K562 (cell line): ENCODE results near the gene TMEM92. TPM values are rescaled to one million over a fixed set of nuclear protein-coding genes. Genes with fewer than 3 reads are reported as not detected.

Experiments
- ARID1B ChIP-seq: fragments of 450-650 bp; IDR thresholded peaks from 2 replicates; pipeline ENCODE4 v1.6.1; 2016; ENCODE audit warnings: antibody characterized with exemption, mild to moderate bottlenecking, inconsistent platforms
- ATF3 ChIP-seq, 2 experiments: fragments of 450-650 bp in 1 of 2; sonication (generic) in 1 of 2; formaldehyde crosslinking in 1 of 2; IDR thresholded peaks in 1 of 2; conservative IDR thresholded peaks in 1 of 2; 2 replicates each; pipeline versions ENCODE4 v1.6.1 to v1.8.1; 2016 to 2023; ENCODE audit warnings: mild to moderate bottlenecking in 2 of 2, moderate library complexity in 2 of 2, inconsistent platforms in 1 of 2, missing genetic modification reagents in 1 of 2
- CBFB ChIP-seq: sonication (generic); formaldehyde crosslinking; IDR thresholded peaks from 2 replicates; pipeline ENCODE4 v1.4.0; 2020; ENCODE audit warnings: mild to moderate bottlenecking, missing genetic modification reagents
- E2F4 ChIP-seq: sonication (generic); formaldehyde crosslinking; IDR thresholded peaks from 2 replicates; pipeline ENCODE4 v1.8.0; 2022; ENCODE audit warnings: mild to moderate bottlenecking, low read depth, missing genetic modification reagents
- E2F8 ChIP-seq: fragments of 450-650 bp; IDR thresholded peaks from 2 replicates; pipeline ENCODE4 v1.7.1; 2018; ENCODE audit warnings: mild to moderate bottlenecking, low read depth; ENCODE audit not compliant: partially characterized antibody
- EP300 ChIP-seq: IDR thresholded peaks from 2 replicates; pipeline ENCODE4 v1.6.1; 2012; ENCODE audit warnings: low read length, improper control_type of control experiment
- ILK ChIP-seq: fragments of 450-650 bp; IDR thresholded peaks from 2 replicates; pipeline ENCODE4 v1.6.1; 2016; ENCODE audit warnings: missing genetic modification characterization, low read depth, mild to moderate bottlenecking, missing compliant biosample characterization, moderate library complexity, borderline replicate concordance
- NR2C1 ChIP-seq, 2 experiments: fragments of 450-650 bp; IDR thresholded peaks; 2 replicates each; pipeline ENCODE4 v1.6.1; 2017; ENCODE audit warnings: mild to moderate bottlenecking in 2 of 2, antibody characterized with exemption in 1 of 2, inconsistent platforms in 1 of 2, missing compliant biosample characterization in 1 of 2, missing genetic modification characterization in 1 of 2
- PURB ChIP-seq: sonication (generic); formaldehyde crosslinking; IDR thresholded peaks from 2 replicates; pipeline ENCODE4 v1.9.0; 2021; ENCODE audit warnings: low read depth, mild to moderate bottlenecking, missing genetic modification reagents
- RAD51 ChIP-seq: fragments of 450-650 bp; IDR thresholded peaks from 2 replicates; pipeline ENCODE4 v1.7.1; 2016; ENCODE audit warnings: low read depth, mild to moderate bottlenecking, borderline replicate concordance
- RBM15 ChIP-seq: fragments of 200-400 bp; formaldehyde crosslinking; IDR thresholded peaks from 2 replicates; pipeline ENCODE4 v1.6.1; 2018; ENCODE audit warnings: mild to moderate bottlenecking, low read length, moderate library complexity; ENCODE audit not compliant: insufficient read depth
- RNF2 ChIP-seq: sonication (generic); IDR thresholded peaks from 2 replicates; pipeline ENCODE4 v1.6.1; 2016
- SMAD1 ChIP-seq: fragments of 150-350 bp; IDR thresholded peaks from 2 replicates; pipeline ENCODE4 v1.6.1; 2014; ENCODE audit warnings: low read length, low read depth; ENCODE audit not compliant: partially characterized antibody
- SMAD4 ChIP-seq: fragments of 250-450 bp; sonication (Bioruptor Pico); conservative IDR thresholded peaks from 2 replicates; pipeline ENCODE4 v1.8.0; 2021; ENCODE audit warnings: inconsistent platforms, mild to moderate bottlenecking, moderate library complexity
- TEAD1 ChIP-seq, 2 experiments: fragments of 450-650 bp in 1 of 2; sonication (generic) in 1 of 2; formaldehyde crosslinking; IDR thresholded peaks; 2 replicates each; pipeline versions ENCODE4 v1.4.0 to v1.8.0; 2020 to 2022; ENCODE audit warnings: mild to moderate bottlenecking in 2 of 2, missing genetic modification reagents in 1 of 2
- ZNF175 ChIP-seq: fragments of 200-800 bp; sonication (Bioruptor generic); IDR thresholded peaks from 2 replicates; pipeline ENCODE4 v1.6.1; 2016; ENCODE audit warnings: low read depth, mild to moderate bottlenecking, missing genetic modification characterization, missing compliant biosample characterization
- ZNF23 ChIP-seq: fragments of 250-450 bp; sonication (Bioruptor Pico); IDR thresholded peaks from 2 replicates; pipeline ENCODE4 v1.4.0; 2020; ENCODE audit warnings: mild to moderate bottlenecking
- ZNF24 ChIP-seq: fragments of 450-650 bp; IDR thresholded peaks from 2 replicates; pipeline ENCODE4 v1.6.1; 2016
- polyA plus RNA-seq, 8 experiments: library from polyadenylated mRNA; depleted of rRNA in 4 of 8; stranded (reverse) in 5 of 8; unstranded in 3 of 8; fragments of >200 nt; fragmentation: Nextera tagmentation in 2 of 8; fragmentation: Illumina TruSeq in 1 of 8; extraction: Ambion mirVana in 2 of 8; extraction: Trizol in 1 of 8; gene quantifications; 2 replicates each; pipeline versions ENCODE4 v1.2.1 to v1.2.3, GENCODE V29; 2011 to 2014; ENCODE audit warnings: inconsistent platforms in 1 of 8, missing spikeins in 1 of 8
- total RNA-seq, 7 experiments: library from RNA; depleted of rRNA in 6 of 7; stranded (reverse); fragments of >200 nt in 6 of 7; fragmentation: Illumina TruSeq in 2 of 7; extraction: Trizol in 2 of 7; gene quantifications; 2 replicates each; pipeline versions ENCODE4 v1.2.1 to v1.2.3, GENCODE V29; 2011 to 2021; ENCODE audit warnings: low replicate concordance in 1 of 7
- TF ChIP-seq, protein P1 (sequence below): fragments of 250-450 bp; sonication (Bioruptor Pico); IDR thresholded peaks from 2 replicates; pipeline ENCODE4 v1.4.0; 2020; ENCODE audit warnings: mild to moderate bottlenecking, moderate library complexity
- TF ChIP-seq, protein P2 (sequence below): sonication (generic); formaldehyde crosslinking; IDR thresholded peaks from 2 replicates; pipeline ENCODE4 v1.9.0; 2022; ENCODE audit warnings: mild to moderate bottlenecking, missing genetic modification reagents

TMEM92 gene
- total and polyA plus RNA-seq, 9 of the 15 experiments (the other 6 are each of a cell fraction or from before 2014, with no cell fraction given) = 0.14 to 2.1 (median 0.40) TPM

DNA sequence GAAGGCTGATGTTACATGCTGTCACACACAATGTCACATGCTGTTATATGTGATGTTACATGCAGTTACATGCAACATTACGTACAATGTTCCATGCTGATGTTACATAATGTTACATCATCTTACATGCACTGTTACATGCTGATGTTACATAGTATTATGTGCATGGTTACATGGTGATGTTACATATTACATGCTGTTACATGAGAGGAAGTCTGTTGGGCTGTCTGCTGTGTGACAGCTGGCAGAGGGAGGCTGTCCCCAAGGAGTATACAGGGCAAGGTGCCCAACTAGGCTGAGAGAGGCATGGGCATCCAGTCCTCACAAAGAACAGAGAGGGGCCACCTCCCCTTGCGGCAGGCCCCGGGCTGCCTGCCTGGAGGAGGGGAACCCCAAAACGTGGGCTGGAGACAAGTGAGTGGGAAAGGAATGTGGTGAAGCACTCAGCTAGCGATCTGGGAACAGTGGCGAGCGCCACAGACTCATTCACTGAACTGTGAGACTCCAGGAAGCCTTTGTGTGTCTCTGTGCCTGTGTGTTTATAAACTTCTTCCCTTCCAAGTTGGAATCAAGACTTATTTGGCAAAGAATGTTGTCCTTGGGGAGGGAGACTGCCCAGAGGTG is 30.6 kb downstream of the TMEM92 start (continued):
- TF ChIP-seq, protein P1, sequence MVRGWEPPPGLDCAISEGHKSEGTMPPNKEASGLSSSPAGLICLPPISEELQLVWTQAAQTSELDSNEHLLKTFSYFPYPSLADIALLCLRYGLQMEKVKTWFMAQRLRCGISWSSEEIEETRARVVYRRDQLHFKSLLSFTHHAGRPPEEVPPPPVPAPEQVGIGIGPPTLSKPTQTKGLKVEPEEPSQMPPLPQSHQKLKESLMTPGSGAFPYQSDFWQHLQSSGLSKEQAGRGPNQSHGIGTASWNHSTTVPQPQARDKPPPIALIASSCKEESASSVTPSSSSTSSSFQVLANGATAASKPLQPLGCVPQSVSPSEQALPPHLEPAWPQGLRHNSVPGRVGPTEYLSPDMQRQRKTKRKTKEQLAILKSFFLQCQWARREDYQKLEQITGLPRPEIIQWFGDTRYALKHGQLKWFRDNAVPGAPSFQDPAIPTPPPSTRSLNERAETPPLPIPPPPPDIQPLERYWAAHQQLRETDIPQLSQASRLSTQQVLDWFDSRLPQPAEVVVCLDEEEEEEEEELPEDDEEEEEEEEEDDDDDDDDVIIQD (CRISPR knock-in tag) = 0 out of 2 replicates have a peak, but pooled peaks have one; percentile 40
- TF ChIP-seq ATF3 (IDR thresholded peaks at IDR 0.05) (peak; percentile 89), ATF3 (CRISPR knock-in tag; conservative IDR thresholded peaks at IDR 0.05) (no peak), RNF2 (no peak), RBM15 (no peak), E2F8 (no peak), SMAD4 (CRISPR knock-in tag) (peak; percentile 36; the same call in 1 of the 2 replicates), SMAD1 (no peak), CBFB (CRISPR knock-in tag) (no peak), TEAD1 (CRISPR knock-in tag; IDR thresholded peaks at IDR 0.05) (no peak), ZNF175 (CRISPR knock-in tag) (peak; percentile 52; the same call in 1 of the 2 replicates), E2F4 (CRISPR knock-in tag) (no peak), PURB (CRISPR knock-in tag) (no peak), RAD51 (no peak), EP300 (peak; percentile 50; the same call in 1 of the 2 replicates), ZNF24 (no peak), ZNF23 (CRISPR knock-in tag) (no peak), NR2C1 (IDR thresholded peaks at IDR 0.05) (no peak), NR2C1 (tag; IDR thresholded peaks at IDR 0.05) (0 out of 2 replicates have a peak, but pooled peaks have one; percentile 19), ARID1B (peak; percentile 8; the same call in 1 of the 2 replicates), ILK (tag) (no peak)
- TF ChIP-seq, protein P2, sequence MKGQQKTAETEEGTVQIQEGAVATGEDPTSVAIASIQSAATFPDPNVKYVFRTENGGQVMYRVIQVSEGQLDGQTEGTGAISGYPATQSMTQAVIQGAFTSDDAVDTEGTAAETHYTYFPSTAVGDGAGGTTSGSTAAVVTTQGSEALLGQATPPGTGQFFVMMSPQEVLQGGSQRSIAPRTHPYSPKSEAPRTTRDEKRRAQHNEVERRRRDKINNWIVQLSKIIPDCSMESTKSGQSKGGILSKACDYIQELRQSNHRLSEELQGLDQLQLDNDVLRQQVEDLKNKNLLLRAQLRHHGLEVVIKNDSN = peak; percentile 60; the same call in 1 of the 2 replicates
